Smooth muscle cell (in vitro differentiated cells): Measurements from ENCODE around the gene DHFR2. TPM values are rescaled to one million over a fixed set of nuclear protein-coding genes. Genes with fewer than 3 reads are reported as not detected.

ENCODE experiments used
- DNase-seq: peaks from one replicate; lab custom pipeline; 2025; ENCODE audit not compliant: unreplicated experiment; lab: John Stamatoyannopoulos, UW
- H2AFZ ChIP-seq: fragments of 200-600 bp; sonication (generic); 2 replicates; pipeline ENCODE4 v1.6.0; 2016; ENCODE audit warnings: antibody characterized with exemption, low read depth, mild to moderate bottlenecking
- H3F3A ChIP-seq: fragments of 200-600 bp; sonication (generic); 2 replicates; pipeline ENCODE4 v1.6.0; 2017; ENCODE audit warnings: antibody characterized with exemption, low read depth
- H3K27ac ChIP-seq: fragments of 200-600 bp; sonication (generic); 2 replicates; pipeline ENCODE4 v1.5.1; 2016; ENCODE audit warnings: low read depth, mild to moderate bottlenecking
- H3K27me3 ChIP-seq: fragments of 200-600 bp; sonication (generic); 2 replicates; pipeline ENCODE4 v1.6.1; 2016; ENCODE audit warnings: low read depth, mild to moderate bottlenecking
- H3K36me3 ChIP-seq: fragments of 200-600 bp; sonication (generic); 2 replicates; pipeline ENCODE4 v1.5.1; 2016; ENCODE audit warnings: low read depth
- H3K4me1 ChIP-seq: fragments of 200-600 bp; sonication (generic); 2 replicates; pipeline ENCODE4 v1.5.1; 2016; ENCODE audit warnings: low read depth
- H3K4me2 ChIP-seq: fragments of 200-600 bp; sonication (generic); 2 replicates; pipeline ENCODE4 v1.6.0; 2016; ENCODE audit warnings: mild to moderate bottlenecking
- H3K4me3 ChIP-seq: fragments of 200-600 bp; sonication (generic); 2 replicates; pipeline ENCODE4 v1.5.1; 2016; ENCODE audit warnings: mild to moderate bottlenecking
- H3K79me2 ChIP-seq: fragments of 200-600 bp; sonication (generic); 2 replicates; pipeline ENCODE4 v1.6.0; 2016; ENCODE audit warnings: low read depth, mild to moderate bottlenecking
- H3K9ac ChIP-seq: fragments of 200-600 bp; sonication (generic); 2 replicates; pipeline ENCODE4 v1.6.0; 2016; ENCODE audit warnings: low read depth
- H3K9me3 ChIP-seq: fragments of 200-600 bp; sonication (generic); replicated peaks from 2 replicates; pipeline ENCODE4 v1.5.1; 2016; ENCODE audit warnings: low read depth
- H4K20me1 ChIP-seq: fragments of 200-600 bp; sonication (generic); 2 replicates; pipeline ENCODE4 v1.6.0; 2016; ENCODE audit warnings: low read depth
- WGBS: methylation state at CpG from one replicate; pipeline ENCODE4 v1.1.7; 2016; ENCODE audit warnings: low lambda C conversion rate; 5-methylcytosine and 5-hydroxymethylcytosine counted together
- polyA plus RNA-seq: library from polyadenylated mRNA; unstranded; fragments of >200 nt; fragmentation: Nextera tagmentation; extraction: Ambion mirVana; gene quantifications from 2 replicates; pipeline ENCODE4 v1.2.1, GENCODE V29; 2016
- total RNA-seq: library from RNA; depleted of rRNA; stranded (reverse); fragments of >200 nt; gene quantifications from 2 replicates; pipeline ENCODE4 v1.2.3, GENCODE V29; 2014
- TF ChIP-seq, protein P1 (sequence below): fragments of 200-600 bp; sonication (generic); IDR thresholded peaks from 2 replicates; pipeline ENCODE4 v1.5.1; 2017; ENCODE audit warnings: borderline replicate concordance, mild to moderate bottlenecking, antibody characterized with exemption; ENCODE audit not compliant: insufficient read depth, poor library complexity, severe bottlenecking

Gene DHFR2
- total and polyA plus RNA-seq, 2 experiments from 2014 or later, result 3.0 to 14.5 TPM

DNA sequence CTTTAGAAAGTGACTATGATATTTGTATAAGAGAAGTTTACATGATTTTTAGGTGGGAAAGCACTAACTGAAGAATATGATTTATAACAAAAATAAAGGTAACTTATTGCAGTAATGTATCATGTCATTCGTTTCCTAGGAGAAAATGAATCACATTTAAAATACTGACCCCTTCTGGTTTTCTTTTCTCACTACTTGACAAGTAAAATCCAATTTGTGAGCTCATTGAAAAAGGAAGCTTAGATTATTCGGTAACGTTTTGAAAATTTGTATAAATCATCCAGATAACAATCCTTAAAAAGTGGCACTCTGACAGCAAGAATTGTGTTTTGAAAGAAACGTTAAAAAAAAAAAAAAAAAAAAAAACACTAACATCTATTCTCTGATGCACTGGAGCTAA is 39.1 kb upstream of the DHFR2 start:
- H3K4me3 ChIP-seq, result no peak overlapping the region
- H3K27me3 ChIP-seq, result no peaks in the 10 kb centered on the region
- no peaks in the 10 kb centered on the region for H3F3A ChIP-seq
- DNase-seq, result no peak
- TF ChIP-seq, protein P1, sequence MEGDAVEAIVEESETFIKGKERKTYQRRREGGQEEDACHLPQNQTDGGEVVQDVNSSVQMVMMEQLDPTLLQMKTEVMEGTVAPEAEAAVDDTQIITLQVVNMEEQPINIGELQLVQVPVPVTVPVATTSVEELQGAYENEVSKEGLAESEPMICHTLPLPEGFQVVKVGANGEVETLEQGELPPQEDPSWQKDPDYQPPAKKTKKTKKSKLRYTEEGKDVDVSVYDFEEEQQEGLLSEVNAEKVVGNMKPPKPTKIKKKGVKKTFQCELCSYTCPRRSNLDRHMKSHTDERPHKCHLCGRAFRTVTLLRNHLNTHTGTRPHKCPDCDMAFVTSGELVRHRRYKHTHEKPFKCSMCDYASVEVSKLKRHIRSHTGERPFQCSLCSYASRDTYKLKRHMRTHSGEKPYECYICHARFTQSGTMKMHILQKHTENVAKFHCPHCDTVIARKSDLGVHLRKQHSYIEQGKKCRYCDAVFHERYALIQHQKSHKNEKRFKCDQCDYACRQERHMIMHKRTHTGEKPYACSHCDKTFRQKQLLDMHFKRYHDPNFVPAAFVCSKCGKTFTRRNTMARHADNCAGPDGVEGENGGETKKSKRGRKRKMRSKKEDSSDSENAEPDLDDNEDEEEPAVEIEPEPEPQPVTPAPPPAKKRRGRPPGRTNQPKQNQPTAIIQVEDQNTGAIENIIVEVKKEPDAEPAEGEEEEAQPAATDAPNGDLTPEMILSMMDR, result peak; percentile 12
- H4K20me1 ChIP-seq, result no peaks in the 10 kb centered on the region
- no peaks in the 10 kb centered on the region for H3K9me3 ChIP-seq
- no peak overlapping the region for H3K4me2 ChIP-seq
- 77% methylated on average over 4 of the region's 4 CpGs for WGBS
- no peak overlapping the region for H3K27ac ChIP-seq
- no peak overlapping the region for H2AFZ ChIP-seq
- no peaks in the 10 kb centered on the region for H3K4me1 ChIP-seq
- no peaks in the 10 kb centered on the region for H3K36me3 ChIP-seq
- H3K9ac ChIP-seq, result no peak overlapping the region
- H3K79me2 ChIP-seq, result no peaks in the 10 kb centered on the region

DNA sequence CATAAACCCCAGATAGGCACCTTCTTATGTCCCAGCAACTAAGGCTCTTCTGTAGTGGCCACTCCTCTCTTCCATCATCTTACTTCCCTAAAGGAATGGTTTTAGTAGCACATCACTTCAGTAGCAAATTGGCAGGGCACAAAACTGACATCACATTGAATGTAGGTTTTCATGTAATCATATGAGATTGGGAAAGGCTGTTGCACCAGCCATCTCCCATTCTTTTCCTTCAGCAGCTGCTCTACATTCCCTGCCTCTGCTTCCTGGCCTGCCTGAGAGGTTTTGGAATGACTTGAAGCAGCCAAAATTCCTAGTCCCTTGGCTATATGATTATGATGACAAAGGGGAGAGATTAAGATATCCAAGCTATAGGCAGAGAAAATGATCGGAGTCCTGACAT is 36.6 kb upstream of the DHFR2 start:
- Histone ChIP-seq H4K20me1 (no peaks in the 10 kb centered on the region), H3K27me3 (no peaks in the 10 kb centered on the region), H3K4me1 (no peaks in the 10 kb centered on the region), H3K27ac (no peak overlapping the region), H3F3A (no peaks in the 10 kb centered on the region), H3K4me2 (no peak overlapping the region), H3K9me3 (no peaks in the 10 kb centered on the region), H3K9ac (no peak overlapping the region), H3K36me3 (no peaks in the 10 kb centered on the region), H3K4me3 (no peak overlapping the region), H3K79me2 (no peaks in the 10 kb centered on the region), H2AFZ (no peak overlapping the region)
- TF ChIP-seq, protein P1, result no peak
- DNase-seq, result no peak
- 93% methylated on average over 1 of the region's 1 CpG for WGBS

DNA sequence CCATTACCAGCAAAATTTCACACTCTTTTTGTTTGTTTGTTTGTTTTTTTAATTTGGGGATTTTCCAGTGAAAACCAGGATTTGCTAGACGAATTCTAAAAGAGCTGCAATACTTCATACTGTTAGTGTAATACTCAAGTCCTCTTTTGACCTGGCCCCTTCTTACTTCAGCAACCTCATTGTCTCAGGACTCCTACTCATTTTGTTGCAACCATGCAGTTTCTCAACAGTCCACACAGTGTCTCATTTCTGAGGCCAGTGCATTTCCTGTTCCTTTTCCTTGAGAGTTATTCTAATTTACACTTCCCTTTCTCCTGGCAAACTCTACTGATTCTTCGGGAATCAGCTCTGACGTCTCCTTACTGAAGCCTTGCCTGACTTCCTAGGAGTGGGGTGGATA is 35.7 kb upstream of the DHFR2 start:
- Histone ChIP-seq H3K79me2 (no peaks in the 10 kb centered on the region), H3K9me3 (no peaks in the 10 kb centered on the region), H3K4me3 (no peak overlapping the region), H3K36me3 (no peaks in the 10 kb centered on the region), H3F3A (no peaks in the 10 kb centered on the region), H3K4me1 (no peaks in the 10 kb centered on the region), H2AFZ (no peak overlapping the region), H3K4me2 (no peak overlapping the region), H3K27me3 (no peaks in the 10 kb centered on the region), H4K20me1 (no peaks in the 10 kb centered on the region), H3K27ac (no peak overlapping the region), H3K9ac (no peak overlapping the region)
- TF ChIP-seq, protein P1, result no peak
- no peak for DNase-seq
- WGBS, result 88% methylated on average over 3 of the region's 3 CpGs

DNA sequence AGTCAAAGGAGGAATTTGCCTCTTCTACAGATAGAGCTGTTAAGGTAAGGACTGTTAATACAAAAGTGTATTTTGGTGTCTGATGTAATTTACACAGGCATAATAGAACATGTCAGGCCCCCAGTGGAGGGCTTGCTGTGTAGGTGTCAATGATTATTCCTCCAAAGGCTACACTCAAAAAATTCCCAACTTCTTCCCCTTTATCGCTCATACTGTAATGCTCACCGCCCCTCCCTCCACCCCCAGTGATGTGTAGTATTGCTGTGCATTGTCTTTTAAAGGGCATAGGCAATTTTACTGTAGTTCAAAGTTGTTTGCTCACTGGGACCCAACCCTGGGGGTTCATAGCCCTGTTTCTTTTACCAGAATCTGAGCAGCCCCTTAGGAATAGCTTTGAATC is 32.4 kb upstream of the DHFR2 start:
- Histone ChIP-seq H4K20me1 (no peaks in the 10 kb centered on the region), H3K27me3 (no peaks in the 10 kb centered on the region), H3K4me1 (no peaks in the 10 kb centered on the region), H3K79me2 (no peaks in the 10 kb centered on the region), H3K9me3 (no peaks in the 10 kb centered on the region), H3K36me3 (no peaks in the 10 kb centered on the region), H3K4me2 (no peak overlapping the region), H3K9ac (no peak overlapping the region), H2AFZ (no peak overlapping the region), H3F3A (no peaks in the 10 kb centered on the region), H3K4me3 (no peak overlapping the region), H3K27ac (no peak overlapping the region)
- no peak for DNase-seq
- WGBS, result 100% methylated on average over 2 of the region's 2 CpGs
- TF ChIP-seq, protein P1, result no peak
